Left lung (tissue), 10 donors: ENCODE results near the gene PKDCC. TPM values are rescaled to one million over a fixed set of nuclear protein-coding genes. Genes with fewer than 3 reads are reported as not detected.

Source experiments
- ATAC-seq: fragments of 200-7000 bp; cut with Tn5 transposase; one replicate; pipeline ENCODE4 v1.9.1; 2020; ENCODE audit warnings: moderate library complexity
- DNase-seq, 4 donors: peaks; one replicate each; pipeline ENCODE4 v3.0.0-alpha.2; 2013 to 2020
- H3K27ac ChIP-seq, 2 donors: fragments of 200-600 bp; sonication (generic) in 1 of 2; one replicate each; pipeline versions ENCODE4 v1.5.0 to v1.8.0; 2020 to 2021
- H3K27me3 ChIP-seq, 2 donors: fragments of 200-600 bp; sonication (generic) in 1 of 2; one replicate each; pipeline versions ENCODE4 v1.5.0 to v1.8.0; 2020 to 2021
- H3K36me3 ChIP-seq, 2 donors: fragments of 200-600 bp; sonication (generic) in 1 of 2; one replicate each; pipeline versions ENCODE4 v1.5.0 to v1.8.0; 2020 to 2021
- H3K4me1 ChIP-seq, 2 donors: fragments of 200-600 bp; one replicate each; pipeline ENCODE4 v1.8.0; 2021
- H3K4me3 ChIP-seq, 2 donors: fragments of 200-600 bp; sonication (generic) in 1 of 2; one replicate each; pipeline versions ENCODE4 v1.5.0 to v1.8.0; 2020 to 2021; ENCODE audit warnings: mild to moderate bottlenecking in 1 of 2
- H3K9me3 ChIP-seq, 2 donors: fragments of 200-600 bp; sonication (generic) in 1 of 2; one replicate each; pipeline versions ENCODE4 v1.5.0 to v1.8.0; 2020 to 2021
- intact Hi-C, 2 donors: fragments of 100-400 bp; cut with DNase I; formaldehyde crosslinking; loops; one replicate each; pipeline versions ENCODE4 v1.11.2 to v1.14.2; 2022
- polyA plus RNA-seq, 6 donors: library from polyadenylated mRNA; unstranded; fragments of 120-200 nt; gene quantifications; one replicate each; pipeline ENCODE4 v1.2.1, GENCODE V29; 2013; ENCODE audit not compliant: insufficient read length in 6 of 6
- total RNA-seq, 2 donors: library from RNA; stranded (reverse); fragmentation: NEBNext Ultra II Directional; extraction: Animal tissue kit (Norgen Biotek cat#: 25700); gene quantifications; one replicate each; pipeline ENCODE4 v1.2.1, GENCODE V29; 2021
- TF ChIP-seq, protein P1 (sequence below), 2 donors: fragments of 200-600 bp; sonication (generic) in 1 of 2; IDR thresholded peaks; one replicate each; pipeline versions ENCODE4 v1.5.0 to v1.8.0; 2021; ENCODE audit warnings: antibody characterized with exemption in 2 of 2
- donor health status: DM: no; HTN: yes; CAD: no.
- donor health status: DM: no; HTN: no; CAD: no.

Gene PKDCC
- total and polyA plus RNA-seq, 8 donors = 63.1 to 224 (median 129) TPM

DNA sequence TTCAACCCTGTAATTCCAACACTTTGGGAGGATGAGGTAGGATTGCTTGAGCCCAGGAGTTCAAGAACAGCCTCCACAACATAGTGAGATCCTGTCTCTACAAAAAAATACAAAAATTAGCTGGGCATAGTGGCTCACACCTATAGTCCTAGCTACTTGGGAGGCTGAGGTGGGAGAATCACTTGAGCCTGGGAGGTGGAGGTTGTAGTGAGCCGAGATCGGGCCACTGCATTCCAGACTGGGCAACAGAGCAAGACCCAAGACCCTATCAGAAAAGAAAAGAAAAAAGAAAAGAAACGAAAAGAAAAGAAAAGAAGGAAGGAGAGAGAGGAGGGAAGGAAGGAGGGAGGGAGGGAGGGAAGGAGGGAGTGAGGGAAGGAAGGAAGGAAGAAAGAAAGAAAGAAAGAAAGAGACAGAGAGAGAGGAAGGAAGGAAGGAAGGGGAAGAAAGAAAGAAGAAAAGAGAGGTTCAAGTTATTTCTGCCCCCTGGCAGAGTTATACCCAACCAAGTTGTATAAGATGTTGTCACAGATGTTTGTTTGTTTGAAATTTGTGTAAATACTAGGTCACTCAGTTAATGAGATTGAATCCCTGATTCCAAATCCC is 3.9 kb upstream of the PKDCC start:
- Histone ChIP-seq H3K4me1 (peaks cover 5 to 9% of the 10 kb centered on the region in 2 donors), H3K4me3 (no peak overlapping the region), H3K36me3 (no peaks in the 10 kb centered on the region), H3K27me3 (peaks cover 0 to 54% of the 10 kb centered on the region in 2 donors), H3K9me3 (no peaks in the 10 kb centered on the region), H3K27ac (no peak overlapping the region)
- intact Hi-C loops = no loop called here
- ATAC-seq (no peak), DNase-seq (no peak)
- TF ChIP-seq, protein P1, sequence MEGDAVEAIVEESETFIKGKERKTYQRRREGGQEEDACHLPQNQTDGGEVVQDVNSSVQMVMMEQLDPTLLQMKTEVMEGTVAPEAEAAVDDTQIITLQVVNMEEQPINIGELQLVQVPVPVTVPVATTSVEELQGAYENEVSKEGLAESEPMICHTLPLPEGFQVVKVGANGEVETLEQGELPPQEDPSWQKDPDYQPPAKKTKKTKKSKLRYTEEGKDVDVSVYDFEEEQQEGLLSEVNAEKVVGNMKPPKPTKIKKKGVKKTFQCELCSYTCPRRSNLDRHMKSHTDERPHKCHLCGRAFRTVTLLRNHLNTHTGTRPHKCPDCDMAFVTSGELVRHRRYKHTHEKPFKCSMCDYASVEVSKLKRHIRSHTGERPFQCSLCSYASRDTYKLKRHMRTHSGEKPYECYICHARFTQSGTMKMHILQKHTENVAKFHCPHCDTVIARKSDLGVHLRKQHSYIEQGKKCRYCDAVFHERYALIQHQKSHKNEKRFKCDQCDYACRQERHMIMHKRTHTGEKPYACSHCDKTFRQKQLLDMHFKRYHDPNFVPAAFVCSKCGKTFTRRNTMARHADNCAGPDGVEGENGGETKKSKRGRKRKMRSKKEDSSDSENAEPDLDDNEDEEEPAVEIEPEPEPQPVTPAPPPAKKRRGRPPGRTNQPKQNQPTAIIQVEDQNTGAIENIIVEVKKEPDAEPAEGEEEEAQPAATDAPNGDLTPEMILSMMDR (IDR thresholded peaks at IDR 0.05) = no peak

DNA sequence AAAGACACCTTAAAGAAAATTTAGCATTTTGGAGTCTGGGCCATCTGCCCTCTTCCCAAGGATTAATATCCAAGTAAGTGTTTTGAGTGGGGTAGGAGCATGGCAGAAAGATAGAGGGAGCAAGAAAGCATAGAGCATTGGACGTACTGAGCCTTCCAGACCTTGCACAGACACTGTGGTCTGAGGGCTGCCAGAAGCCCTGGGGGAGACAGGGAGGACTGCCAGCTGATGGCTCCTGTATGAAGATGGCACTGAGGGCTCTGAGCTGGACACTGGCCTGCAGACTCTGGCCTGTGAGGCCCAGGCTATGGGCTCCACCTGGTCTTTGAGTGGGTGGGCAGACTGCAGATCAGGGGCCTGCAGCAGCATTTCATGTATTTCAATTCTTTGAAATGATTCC is 2.9 kb upstream of the PKDCC start:
- intact Hi-C loops = no loop called here
- TF ChIP-seq, protein P1 (IDR thresholded peaks at IDR 0.05) = no peak
- no peaks in the 10 kb centered on the region for H3K36me3 ChIP-seq
- no peak overlapping the region for H3K27ac ChIP-seq
- peaks cover 5 to 9% of the 10 kb centered on the region in 2 donors for H3K4me1 ChIP-seq
- ATAC-seq (no peak), DNase-seq (no peak)
- H3K9me3 ChIP-seq = no peaks in the 10 kb centered on the region
- no peak overlapping the region for H3K4me3 ChIP-seq
- H3K27me3 ChIP-seq = peaks cover 0 to 64% of the 10 kb centered on the region in 2 donors

DNA sequence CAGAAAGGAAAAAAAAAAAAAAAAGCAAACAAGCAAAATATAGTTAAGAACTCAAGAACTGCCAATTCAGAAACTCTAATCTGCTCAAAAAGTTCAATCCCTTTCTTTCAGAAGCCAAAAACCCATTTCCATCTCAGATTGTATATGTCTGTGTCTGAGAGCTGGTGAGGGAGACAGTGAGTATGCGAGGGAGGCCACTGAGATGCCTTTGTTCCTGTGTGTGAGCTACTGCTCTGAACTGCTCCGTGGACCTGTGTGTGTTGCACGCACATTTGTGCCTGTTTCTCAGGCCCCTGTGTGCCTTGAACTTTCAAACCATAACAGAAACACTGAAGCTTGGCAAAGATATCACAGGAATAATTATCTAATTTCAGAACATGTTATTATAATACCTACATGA is 2.5 kb upstream of the PKDCC start:
- peaks cover 5 to 9% of the 10 kb centered on the region in 2 donors for H3K4me1 ChIP-seq
- no peak for ATAC-seq
- H3K4me3 ChIP-seq = no peak overlapping the region
- TF ChIP-seq, protein P1 (IDR thresholded peaks at IDR 0.05) = no peak
- no peak overlapping the region for H3K27ac ChIP-seq
- no peak for DNase-seq
- H3K9me3 ChIP-seq = no peaks in the 10 kb centered on the region
- H3K27me3 ChIP-seq = peaks cover 0 to 68% of the 10 kb centered on the region in 2 donors
- intact Hi-C loops = no loop called here
- no peaks in the 10 kb centered on the region for H3K36me3 ChIP-seq

DNA sequence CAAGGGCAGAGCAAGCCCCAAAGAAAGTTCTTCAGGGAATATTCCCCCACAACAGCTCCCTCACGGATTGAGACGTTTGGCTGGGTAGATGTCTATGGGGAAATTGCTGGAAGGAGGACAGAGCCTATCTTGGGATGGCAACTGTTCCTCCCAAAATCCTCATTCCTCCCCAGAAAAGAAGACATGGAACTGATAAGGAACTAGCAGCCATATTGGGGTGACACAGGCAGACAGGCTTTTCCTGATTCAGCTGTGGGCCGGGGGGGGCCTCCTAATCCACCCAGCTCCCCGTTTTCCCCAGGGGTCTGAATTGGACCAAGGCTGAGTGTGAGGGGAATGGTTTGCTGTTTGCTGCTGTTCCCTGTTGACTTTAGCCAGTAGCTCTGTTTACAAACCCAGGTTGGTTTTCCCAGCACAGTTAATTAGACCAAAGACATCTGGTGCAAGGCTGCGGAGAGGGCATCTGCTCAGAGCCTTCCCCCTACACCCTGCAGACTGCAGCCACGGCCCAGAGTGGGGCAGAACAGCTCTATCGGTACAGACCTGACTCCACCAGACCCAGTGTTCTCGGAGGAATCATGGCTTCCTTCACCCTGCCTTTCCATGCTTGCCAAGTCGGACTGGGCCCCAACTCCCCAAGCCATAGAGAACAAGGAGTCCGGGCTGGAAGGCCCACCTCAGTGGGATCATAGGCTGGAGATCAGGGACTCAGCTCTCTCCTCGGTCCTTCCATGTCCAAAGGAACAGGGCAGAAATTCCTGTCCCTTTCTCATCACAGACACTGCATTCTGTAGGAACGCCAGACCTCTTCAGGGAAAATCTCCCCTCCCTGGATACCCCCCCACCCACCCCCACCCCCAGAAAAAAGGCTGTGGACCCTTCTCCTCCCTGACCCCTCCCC is 1.7 kb upstream of the PKDCC start:
- intact Hi-C loops = no loop called here
- Histone ChIP-seq H3K4me3 (no peak overlapping the region), H3K27ac (no peak overlapping the region), H3K36me3 (no peaks in the 10 kb centered on the region), H3K9me3 (no peaks in the 10 kb centered on the region), H3K4me1 (peaks cover 5 to 9% of the 10 kb centered on the region in 2 donors), H3K27me3 (peaks cover 0 to 72% of the 10 kb centered on the region in 2 donors)
- DNase-seq (no peak), ATAC-seq (no peak)
- TF ChIP-seq, protein P1 (IDR thresholded peaks at IDR 0.05) = no peak

DNA sequence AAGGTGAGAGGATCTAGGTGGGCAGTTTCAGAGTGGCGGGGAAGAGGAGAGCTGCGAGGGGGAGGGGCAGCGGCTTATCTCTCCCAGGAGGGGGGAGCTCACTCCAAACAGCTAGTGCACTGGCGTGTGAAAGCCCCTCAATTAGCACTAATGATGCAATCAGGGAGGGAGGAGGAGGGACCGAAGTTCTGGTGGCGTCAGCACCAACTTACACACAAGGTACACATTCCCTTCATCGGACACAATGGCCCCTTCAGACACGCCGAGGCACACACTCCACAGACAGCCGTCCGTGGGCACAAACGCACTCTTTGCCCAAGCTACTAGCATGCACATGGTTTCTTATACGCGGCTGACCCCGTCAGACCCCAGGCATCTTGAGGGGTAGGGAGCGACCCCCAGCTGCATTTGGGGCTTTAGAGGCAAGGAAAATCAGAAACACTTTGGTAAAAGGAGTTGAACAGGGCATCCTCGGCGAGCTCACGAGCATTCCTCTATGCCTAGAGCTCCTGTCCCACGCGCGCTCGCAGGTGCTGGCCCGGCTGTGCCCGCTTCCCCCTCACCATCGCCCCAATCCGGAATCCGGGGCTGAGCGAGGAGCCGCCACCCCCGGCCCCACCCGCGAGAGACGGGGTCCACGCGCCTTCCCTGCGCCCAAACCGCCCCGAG is 868 bp upstream of the PKDCC start:
- intact Hi-C loops = no loop called here
- Histone ChIP-seq H3K27ac (peak overlapping the region; percentile 48 to 76), H3K9me3 (no peaks in the 10 kb centered on the region), H3K4me1 (peaks cover 5 to 9% of the 10 kb centered on the region in 2 donors), H3K36me3 (no peaks in the 10 kb centered on the region), H3K4me3 (peak overlapping the region; percentile 51 to 52), H3K27me3 (peaks cover 0 to 72% of the 10 kb centered on the region in 2 donors)
- ATAC-seq = peak; percentile 1
- DNase-seq = no peak
- TF ChIP-seq, protein P1 (IDR thresholded peaks at IDR 0.05) = no peak
